ENCODE data around the gene RIPOR2.

RIPOR2 gene

GRCh38 chr6:24899997-24900325 is 35.8 kb downstream of the RIPOR2 start:
- no peaks in the 10 kb centered on the region for H3K9me3 ChIP-seq (ENCODE audit: low read length)
- H3K36me3 ChIP-seq (ENCODE audit: insufficient read depth, low read length): no peaks in the 10 kb centered on the region
- H3K9ac ChIP-seq (ENCODE audit: low read length): no peak overlapping the region
- H3K4me1 ChIP-seq (ENCODE audit: insufficient read depth, low read length): no peaks in the 10 kb centered on the region
- no peak overlapping the region for H3K27ac ChIP-seq (ENCODE audit: low read depth, low read length)
- H3K27me3 ChIP-seq (ENCODE audit: control insufficient read depth in 1 of 2, insufficient read depth in 2 of 2, low read length in 2 of 2): no peaks in the 10 kb centered on the region
- no peak overlapping the region for H3K4me3 ChIP-seq (ENCODE audit: low read depth in 1 of 2, low read length in 2 of 2)

GRCh38 chr6:24899136-24899996 is 36.4 kb downstream of the RIPOR2 start:
- H3K27ac ChIP-seq (ENCODE audit: low read depth, low read length): no peak overlapping the region
- H3K4me3 ChIP-seq (ENCODE audit: low read depth in 1 of 2, low read length in 2 of 2): no peak overlapping the region
- H3K36me3 ChIP-seq (ENCODE audit: insufficient read depth, low read length): no peaks in the 10 kb centered on the region

GRCh38 chr6:24898676-24899075 is 37.1 kb downstream of the RIPOR2 start:
- H3K4me1 ChIP-seq (ENCODE audit: insufficient read depth, low read length): no peaks in the 10 kb centered on the region
- H3K27me3 ChIP-seq (ENCODE audit: control insufficient read depth in 1 of 2, insufficient read depth in 2 of 2, low read length in 2 of 2): no peaks in the 10 kb centered on the region
- H3K36me3 ChIP-seq (ENCODE audit: insufficient read depth, low read length): no peaks in the 10 kb centered on the region
- H3K9ac ChIP-seq (ENCODE audit: low read length): no peak overlapping the region
- no peak overlapping the region for H3K27ac ChIP-seq (ENCODE audit: low read depth, low read length)
- no peaks in the 10 kb centered on the region for H3K9me3 ChIP-seq (ENCODE audit: low read length)
- H3K4me3 ChIP-seq (ENCODE audit: low read depth in 1 of 2, low read length in 2 of 2): no peak overlapping the region

More at GRCh38 chr6:24899136-24899996, 36.4 kb downstream of the RIPOR2 start:
- no peak overlapping the region for H3K9ac ChIP-seq (ENCODE audit: low read length)
- H3K4me1 ChIP-seq (ENCODE audit: insufficient read depth, low read length): no peaks in the 10 kb centered on the region
- no peaks in the 10 kb centered on the region for H3K27me3 ChIP-seq (ENCODE audit: control insufficient read depth in 1 of 2, insufficient read depth in 2 of 2, low read length in 2 of 2)
- no peaks in the 10 kb centered on the region for H3K9me3 ChIP-seq (ENCODE audit: low read length)

- no peak overlapping the region for H3K9ac ChIP-seq (ENCODE audit: low read length)
- no peak overlapping the region for H3K27ac ChIP-seq (ENCODE audit: low read depth, low read length)
- no peaks in the 10 kb centered on the region for H3K36me3 ChIP-seq (ENCODE audit: insufficient read depth, low read length)
- no peaks in the 10 kb centered on the region for H3K9me3 ChIP-seq (ENCODE audit: low read length)
- no peaks in the 10 kb centered on the region for H3K4me1 ChIP-seq (ENCODE audit: insufficient read depth, low read length)
- no peaks in the 10 kb centered on the region for H3K27me3 ChIP-seq (ENCODE audit: control insufficient read depth in 1 of 2, insufficient read depth in 2 of 2, low read length in 2 of 2)
- H3K4me3 ChIP-seq (ENCODE audit: low read depth in 1 of 2, low read length in 2 of 2): no peak overlapping the region
Measured at GRCh38 chr6:24897186-24897585, 38.6 kb downstream of the RIPOR2 start.

GRCh38 chr6:24893342-24893850 is 42.4 kb downstream of the RIPOR2 start:
- H3K27me3 ChIP-seq (ENCODE audit: control insufficient read depth in 1 of 2, insufficient read depth in 2 of 2, low read length in 2 of 2): no peaks in the 10 kb centered on the region
- H3K4me1 ChIP-seq (ENCODE audit: insufficient read depth, low read length): no peaks in the 10 kb centered on the region
- H3K27ac ChIP-seq (ENCODE audit: low read depth, low read length): no peak overlapping the region
- no peaks in the 10 kb centered on the region for H3K36me3 ChIP-seq (ENCODE audit: insufficient read depth, low read length)
- no peaks in the 10 kb centered on the region for H3K9me3 ChIP-seq (ENCODE audit: low read length)
- no peak overlapping the region for H3K4me3 ChIP-seq (ENCODE audit: low read depth in 1 of 2, low read length in 2 of 2)
- H3K9ac ChIP-seq (ENCODE audit: low read length): no peak overlapping the region

- no peak overlapping the region for H3K4me3 ChIP-seq (ENCODE audit: low read depth in 1 of 2, low read length in 2 of 2)
- no peaks in the 10 kb centered on the region for H3K4me1 ChIP-seq (ENCODE audit: insufficient read depth, low read length)
- H3K9me3 ChIP-seq (ENCODE audit: low read length): no peaks in the 10 kb centered on the region
- no peaks in the 10 kb centered on the region for H3K27me3 ChIP-seq (ENCODE audit: control insufficient read depth in 1 of 2, insufficient read depth in 2 of 2, low read length in 2 of 2)
- H3K9ac ChIP-seq (ENCODE audit: low read length): no peak overlapping the region
- H3K27ac ChIP-seq (ENCODE audit: low read depth, low read length): no peak overlapping the region
- H3K36me3 ChIP-seq (ENCODE audit: insufficient read depth, low read length): no peaks in the 10 kb centered on the region
Measured at GRCh38 chr6:24891004-24891403, 44.8 kb downstream of the RIPOR2 start.

GRCh38 chr6:24890471-24890870 is 45.3 kb downstream of the RIPOR2 start:
- Histone ChIP-seq H3K27ac (ENCODE audit: low read depth, low read length) (no peak overlapping the region), H3K4me1 (ENCODE audit: insufficient read depth, low read length) (no peaks in the 10 kb centered on the region), H3K36me3 (ENCODE audit: insufficient read depth, low read length) (no peaks in the 10 kb centered on the region), H3K9me3 (ENCODE audit: low read length) (no peaks in the 10 kb centered on the region), H3K9ac (ENCODE audit: low read length) (no peak overlapping the region), H3K27me3 (ENCODE audit: control insufficient read depth in 1 of 2, insufficient read depth in 2 of 2, low read length in 2 of 2) (no peaks in the 10 kb centered on the region), H3K4me3 (ENCODE audit: low read depth in 1 of 2, low read length in 2 of 2) (no peak overlapping the region)

GRCh38 chr6:24888715-24889370 is 46.9 kb downstream of the RIPOR2 start:
- Histone ChIP-seq H3K27me3 (ENCODE audit: control insufficient read depth in 1 of 2, insufficient read depth in 2 of 2, low read length in 2 of 2) (no peaks in the 10 kb centered on the region), H3K9ac (ENCODE audit: low read length) (no peak overlapping the region), H3K27ac (ENCODE audit: low read depth, low read length) (no peak overlapping the region)

GRCh38 chr6:24887545-24888140 is 48.1 kb downstream of the RIPOR2 start:
- Histone ChIP-seq H3K36me3 (ENCODE audit: insufficient read depth, low read length) (no peaks in the 10 kb centered on the region), H3K9ac (ENCODE audit: low read length) (no peak overlapping the region), H3K4me3 (ENCODE audit: low read depth in 1 of 2, low read length in 2 of 2) (no peak overlapping the region), H3K9me3 (ENCODE audit: low read length) (no peaks in the 10 kb centered on the region), H3K4me1 (ENCODE audit: insufficient read depth, low read length) (peaks cover 4% of the 10 kb centered on the region), H3K27me3 (ENCODE audit: control insufficient read depth in 1 of 2, insufficient read depth in 2 of 2, low read length in 2 of 2) (no peaks in the 10 kb centered on the region), H3K27ac (ENCODE audit: low read depth, low read length) (no peak overlapping the region)

More at GRCh38 chr6:24888715-24889370, 46.9 kb downstream of the RIPOR2 start:
- no peak overlapping the region for H3K4me3 ChIP-seq (ENCODE audit: low read depth in 1 of 2, low read length in 2 of 2)
- no peaks in the 10 kb centered on the region for H3K9me3 ChIP-seq (ENCODE audit: low read length)
- no peaks in the 10 kb centered on the region for H3K36me3 ChIP-seq (ENCODE audit: insufficient read depth, low read length)
- H3K4me1 ChIP-seq (ENCODE audit: insufficient read depth, low read length): no peaks in the 10 kb centered on the region

- no peaks in the 10 kb centered on the region for H3K36me3 ChIP-seq (ENCODE audit: insufficient read depth, low read length)
- H3K4me3 ChIP-seq (ENCODE audit: low read depth in 1 of 2, low read length in 2 of 2): no peak overlapping the region
- H3K27ac ChIP-seq (ENCODE audit: low read depth, low read length): no peak overlapping the region
- no peaks in the 10 kb centered on the region for H3K9me3 ChIP-seq (ENCODE audit: low read length)
- no peaks in the 10 kb centered on the region for H3K27me3 ChIP-seq (ENCODE audit: control insufficient read depth in 1 of 2, insufficient read depth in 2 of 2, low read length in 2 of 2)
- H3K9ac ChIP-seq (ENCODE audit: low read length): no peak overlapping the region
- peaks cover 4% of the 10 kb centered on the region for H3K4me1 ChIP-seq (ENCODE audit: insufficient read depth, low read length)
Measured at GRCh38 chr6:24883618-24884017, 52.1 kb downstream of the RIPOR2 start.

- no peaks in the 10 kb centered on the region for H3K27me3 ChIP-seq (ENCODE audit: control insufficient read depth in 1 of 2, insufficient read depth in 2 of 2, low read length in 2 of 2)
- H3K4me1 ChIP-seq (ENCODE audit: insufficient read depth, low read length): peaks cover 4% of the 10 kb centered on the region
- H3K27ac ChIP-seq (ENCODE audit: low read depth, low read length): no peak overlapping the region
- H3K9ac ChIP-seq (ENCODE audit: low read length): no peak overlapping the region
- H3K4me3 ChIP-seq (ENCODE audit: low read depth in 1 of 2, low read length in 2 of 2): no peak overlapping the region
- no peaks in the 10 kb centered on the region for H3K9me3 ChIP-seq (ENCODE audit: low read length)
- no peaks in the 10 kb centered on the region for H3K36me3 ChIP-seq (ENCODE audit: insufficient read depth, low read length)
Measured at GRCh38 chr6:24882835-24883555, 52.8 kb downstream of the RIPOR2 start.
